ENCODE measurements around the gene CBR1. TPM values are rescaled to one million over a fixed set of nuclear protein-coding genes. Genes with fewer than 3 reads are reported as not detected.

CBR1 gene
- total RNA-seq (ENCODE audit: low replicate concordance), result 134 and 243 TPM in 2 replicates

GRCh38 chr21:36069713-36070583, at the start of gene CBR1:
Gene CBR1 (plus strand): TSS chr21:36070024. CDS start chr21:36070116, 92 bp downstream.

GRCh38 chr21:36060159-36060921, 9.5 kb upstream of the CBR1 start, which contains the start of gene SETD4:
Gene SETD4 (minus strand): TSS chr21:36060526. CDS start chr21:36058888, 1,638 bp downstream.

Other genes starting within 250 kb of the CBR1 start
- 6.0 and 10.1 TPM in 2 replicates for gene SETD4, start 9.5 kb upstream of the CBR1 start, total RNA-seq (ENCODE audit: low replicate concordance)
- 10.4 and 32.2 TPM in 2 replicates for gene CBR3, start 65.1 kb downstream of the CBR1 start, total RNA-seq (ENCODE audit: low replicate concordance)
- gene DOP1B, start 86.8 kb downstream of the CBR1 start, total RNA-seq (ENCODE audit: low replicate concordance), result 1.5 and 2.4 TPM in 2 replicates

Data from smooth muscle cell of the coronary artery (primary cell).